Measurements from ENCODE around the gene PAGR1.

DNA sequence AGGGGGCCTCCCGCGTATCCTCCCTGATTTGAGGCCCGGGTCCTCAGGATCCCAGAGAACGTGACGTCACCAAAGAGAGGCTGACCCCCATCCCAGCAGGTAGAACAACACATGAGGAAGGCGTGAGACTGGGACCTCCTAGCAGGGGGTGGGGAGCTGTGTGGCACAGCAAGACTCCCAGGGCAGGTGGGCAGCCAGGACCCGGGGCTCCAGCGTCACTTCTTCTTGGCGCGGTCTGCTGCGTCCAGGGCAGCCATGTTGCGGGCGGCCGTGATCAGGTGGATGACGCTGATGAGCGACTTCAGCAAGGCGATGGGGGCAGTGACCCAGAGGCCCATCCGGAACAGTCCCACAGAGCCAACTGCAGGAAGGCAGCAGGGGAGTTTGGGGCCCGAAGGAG, 43.0 kb downstream of the PAGR1 start:
- TF ChIP-seq GATA2 (IDR thresholded peaks at IDR 0.05; ENCODE audit: low read depth, low read length) (no peak), GATA3 (IDR thresholded peaks at IDR 0.05; ENCODE audit: low read depth, low read length) (no peak)

All from SH-SY5Y (cell line).